SK-N-SH treated with all-trans-retinoic acid at 6 μM for 48 hours (cell line): ENCODE results near the gene RABEPK.
"Not testable (repeated sequence)": the region's sequence is repeated elsewhere in the genome, so short reads cannot be mapped to it uniquely, and the experiment has no call there.

Experiments used
- ATAC-seq: fragments of 200-7000 bp; cut with Tn5 transposase; 3 replicates; pipeline ENCODE4 v1.9.1; 2020; ENCODE audit warnings: mild to moderate bottlenecking, moderate library complexity
- ARNTL ChIP-seq: fragments of 450-650 bp; formaldehyde crosslinking; IDR thresholded peaks from 2 replicates; pipeline ENCODE4 v1.5.0; 2020; ENCODE audit warnings: low read depth, mild to moderate bottlenecking, moderate library complexity, borderline replicate concordance
- BACH2 ChIP-seq: fragments of 250-450 bp; sonication (Bioruptor Pico); IDR thresholded peaks from 2 replicates; pipeline ENCODE4 v1.9.0; 2021; ENCODE audit warnings: mild to moderate bottlenecking, borderline replicate concordance
- ESRRG ChIP-seq: fragments of 250-450 bp; sonication (Bioruptor Pico); IDR thresholded peaks from 2 replicates; pipeline ENCODE4 v1.6.1; 2021; ENCODE audit warnings: mild to moderate bottlenecking
- GLIS3 ChIP-seq: fragments of 250-450 bp; sonication (Bioruptor Pico); IDR thresholded peaks from 2 replicates; pipeline ENCODE4 v1.5.0; 2020; ENCODE audit warnings: mild to moderate bottlenecking, moderate library complexity
- ISL1 ChIP-seq: fragments of 250-450 bp; sonication (Bioruptor Pico); IDR thresholded peaks from 2 replicates; pipeline ENCODE4 v2.1.2; 2022; ENCODE audit warnings: mild to moderate bottlenecking, moderate library complexity
- OSR1 ChIP-seq: fragments of 250-450 bp; sonication (Bioruptor Pico); IDR thresholded peaks from 2 replicates; pipeline ENCODE4 v1.8.0; 2022; ENCODE audit warnings: moderate library complexity, mild to moderate bottlenecking, inconsistent platforms
- RARB ChIP-seq: fragments of 250-450 bp; sonication (Bioruptor Pico); IDR thresholded peaks from 2 replicates; pipeline ENCODE4 v1.8.0; 2021; ENCODE audit warnings: mild to moderate bottlenecking, moderate library complexity
- TCF4 ChIP-seq: fragments of 250-450 bp; sonication (Bioruptor Pico); IDR thresholded peaks from 2 replicates; pipeline ENCODE4 v1.8.0; 2021; ENCODE audit warnings: mild to moderate bottlenecking, moderate library complexity, borderline replicate concordance
- TOX ChIP-seq: fragments of 250-450 bp; sonication (Bioruptor Pico); IDR thresholded peaks from 2 replicates; pipeline ENCODE4 v1.8.0; 2021; ENCODE audit warnings: mild to moderate bottlenecking, moderate library complexity, borderline replicate concordance
- ZC3H10 ChIP-seq: fragments of 250-450 bp; sonication (Bioruptor Pico); IDR thresholded peaks from 2 replicates; pipeline ENCODE4 v1.5.1; 2021; ENCODE audit warnings: mild to moderate bottlenecking, moderate library complexity
- ZNF565 ChIP-seq: fragments of 450-650 bp; formaldehyde crosslinking; conservative IDR thresholded peaks from 2 replicates; pipeline ENCODE4 v1.5.0; 2020; ENCODE audit warnings: low read depth, mild to moderate bottlenecking, moderate library complexity
- ZNF70 ChIP-seq: fragments of 450-650 bp; formaldehyde crosslinking; IDR thresholded peaks from 2 replicates; pipeline ENCODE4 v1.5.0; 2020; ENCODE audit warnings: mild to moderate bottlenecking, moderate library complexity
- TF ChIP-seq, protein P1 (sequence below): fragments of 250-450 bp; sonication (Bioruptor Pico); IDR thresholded peaks from 2 replicates; pipeline ENCODE4 v1.5.1; 2020; ENCODE audit warnings: low read depth, mild to moderate bottlenecking, moderate library complexity
- TF ChIP-seq, protein P2 (sequence below): fragments of 250-450 bp; sonication (Bioruptor Pico); IDR thresholded peaks from 2 replicates; pipeline ENCODE4 v1.8.0; 2021; ENCODE audit warnings: low read depth, mild to moderate bottlenecking, moderate library complexity, borderline replicate concordance
- TF ChIP-seq, protein P3 (sequence below): fragments of 250-450 bp; sonication (Bioruptor Pico); IDR thresholded peaks from 2 replicates; pipeline ENCODE4 v1.8.0; 2020; ENCODE audit warnings: mild to moderate bottlenecking, moderate library complexity, borderline replicate concordance
- TF ChIP-seq, protein P4 (sequence below): fragments of 250-450 bp; sonication (Bioruptor Pico); IDR thresholded peaks from 2 replicates; pipeline ENCODE4 v1.5.0; 2020; ENCODE audit warnings: mild to moderate bottlenecking, moderate library complexity

RABEPK gene

DNA sequence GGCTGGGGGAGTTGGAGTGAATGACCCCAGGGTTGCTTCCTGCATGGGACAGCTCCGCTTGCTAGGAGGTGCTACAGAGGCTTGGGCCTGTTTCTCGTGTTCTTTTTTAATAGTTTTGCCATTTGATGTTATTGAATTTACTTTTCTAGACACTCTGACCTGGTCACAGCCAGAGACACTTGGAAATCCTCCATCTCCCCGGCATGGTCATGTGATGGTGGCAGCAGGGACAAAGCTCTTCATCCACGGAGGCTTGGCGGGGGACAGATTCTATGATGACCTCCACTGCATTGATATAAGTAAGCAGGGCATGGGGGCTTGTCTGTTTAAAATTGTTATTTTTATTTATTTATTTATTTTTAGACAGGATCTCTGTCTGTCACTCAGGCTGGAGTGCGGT is 27.4 kb downstream of the RABEPK start (continued):
- TF ChIP-seq TOX (no peak), ARNTL (no peak)

DNA sequence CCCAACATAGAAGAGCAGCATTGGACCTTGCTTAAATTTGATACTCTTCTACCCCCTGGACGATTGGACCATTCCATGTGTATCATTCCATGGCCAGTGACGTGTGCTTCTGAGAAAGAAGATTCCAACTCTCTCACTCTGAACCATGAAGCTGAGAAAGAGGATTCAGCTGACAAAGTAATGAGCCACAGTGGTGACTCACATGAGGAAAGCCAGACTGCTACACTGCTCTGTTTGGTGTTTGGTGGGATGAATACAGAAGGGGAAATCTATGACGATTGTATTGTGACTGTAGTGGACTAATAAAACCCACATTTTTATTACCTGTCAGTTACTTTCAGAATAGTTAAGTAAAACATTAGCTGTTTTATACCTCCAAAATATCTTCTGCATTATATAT is 33.3 kb downstream of the RABEPK start:
- ATAC-seq = peak; percentile 92
- TF ChIP-seq GLIS3 (CRISPR knock-in tag) = no peak
- TF ChIP-seq ISL1 = 0 out of 2 replicates have a peak, but pooled peaks have one; percentile 44
- no peak for TF ChIP-seq BACH2 (CRISPR knock-in tag)
- TF ChIP-seq, protein P1, sequence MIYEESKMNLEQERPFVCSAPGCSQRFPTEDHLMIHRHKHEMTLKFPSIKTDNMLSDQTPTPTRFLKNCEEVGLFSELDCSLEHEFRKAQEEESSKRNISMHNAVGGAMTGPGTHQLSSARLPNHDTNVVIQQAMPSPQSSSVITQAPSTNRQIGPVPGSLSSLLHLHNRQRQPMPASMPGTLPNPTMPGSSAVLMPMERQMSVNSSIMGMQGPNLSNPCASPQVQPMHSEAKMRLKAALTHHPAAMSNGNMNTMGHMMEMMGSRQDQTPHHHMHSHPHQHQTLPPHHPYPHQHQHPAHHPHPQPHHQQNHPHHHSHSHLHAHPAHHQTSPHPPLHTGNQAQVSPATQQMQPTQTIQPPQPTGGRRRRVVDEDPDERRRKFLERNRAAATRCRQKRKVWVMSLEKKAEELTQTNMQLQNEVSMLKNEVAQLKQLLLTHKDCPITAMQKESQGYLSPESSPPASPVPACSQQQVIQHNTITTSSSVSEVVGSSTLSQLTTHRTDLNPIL = no peak
- no peak for TF ChIP-seq ESRRG
- TF ChIP-seq TOX = 0 out of 2 replicates have a peak, but pooled peaks have one; percentile 19
- TF ChIP-seq ZC3H10 (CRISPR knock-in tag) = peak; percentile 78; the same call in 1 of the 2 replicates

DNA sequence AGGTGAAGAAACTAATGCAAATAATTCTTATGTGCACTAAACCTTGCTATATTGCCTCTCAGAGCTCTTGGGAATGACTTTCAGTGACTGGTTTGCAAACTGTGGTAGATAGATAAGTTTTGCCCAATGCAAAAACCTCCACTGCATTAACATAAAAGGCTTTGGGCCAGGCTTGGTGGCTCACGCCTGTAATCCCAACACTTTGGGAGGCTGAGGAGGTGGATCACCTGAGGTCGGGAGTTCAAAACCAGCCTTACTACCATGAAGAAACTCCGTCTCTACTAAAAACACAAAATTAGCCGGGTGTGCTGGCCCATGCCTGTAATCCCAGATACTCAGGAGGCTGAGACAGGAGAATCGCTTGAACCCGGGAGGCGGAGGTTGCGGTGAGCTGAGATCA is 33.8 kb downstream of the RABEPK start:
- not testable (repeated sequence) for ATAC-seq

DNA sequence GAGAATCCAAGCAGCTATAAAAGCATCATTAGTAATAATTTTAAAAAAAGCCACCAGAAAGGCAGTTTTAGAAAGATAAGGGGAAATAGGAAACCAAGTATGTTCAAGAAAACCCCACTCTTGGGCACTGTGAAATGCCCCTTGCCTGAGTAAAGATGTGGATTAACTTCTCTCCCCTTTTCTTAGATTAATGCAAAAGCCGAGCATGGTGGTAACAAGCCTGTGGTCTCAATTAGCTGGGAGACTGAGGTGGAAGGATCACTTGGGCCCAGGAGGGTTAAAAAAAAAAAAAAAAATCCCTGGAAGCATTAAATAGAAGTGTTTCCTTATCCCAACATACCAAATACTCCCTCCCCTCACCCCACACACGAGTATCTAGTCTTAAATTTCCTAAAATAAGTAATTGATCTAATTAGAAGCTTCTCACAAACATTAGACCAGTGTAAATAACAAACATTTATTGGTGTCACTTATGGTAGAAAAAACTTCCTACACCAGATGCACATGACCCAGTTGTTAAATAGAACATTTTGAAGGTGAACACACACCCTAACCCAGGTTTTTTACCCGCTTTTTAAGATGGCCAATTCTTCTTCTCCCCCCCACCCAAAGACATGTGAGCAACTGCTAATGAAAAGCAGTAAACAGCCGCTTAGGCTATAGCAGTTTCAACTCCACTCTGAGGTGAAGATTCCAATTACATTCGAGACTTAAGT is 35.6 kb downstream of the RABEPK start:
- TF ChIP-seq TOX (no peak), ARNTL (no peak), TCF4 (CRISPR knock-in tag) (no peak), ZNF70 (no peak), ESRRG (no peak), RARB (CRISPR knock-in tag) (no peak), OSR1 (no peak), ISL1 (no peak), ZC3H10 (CRISPR knock-in tag) (no peak), ZNF565 (no peak)
- TF ChIP-seq, protein P2, sequence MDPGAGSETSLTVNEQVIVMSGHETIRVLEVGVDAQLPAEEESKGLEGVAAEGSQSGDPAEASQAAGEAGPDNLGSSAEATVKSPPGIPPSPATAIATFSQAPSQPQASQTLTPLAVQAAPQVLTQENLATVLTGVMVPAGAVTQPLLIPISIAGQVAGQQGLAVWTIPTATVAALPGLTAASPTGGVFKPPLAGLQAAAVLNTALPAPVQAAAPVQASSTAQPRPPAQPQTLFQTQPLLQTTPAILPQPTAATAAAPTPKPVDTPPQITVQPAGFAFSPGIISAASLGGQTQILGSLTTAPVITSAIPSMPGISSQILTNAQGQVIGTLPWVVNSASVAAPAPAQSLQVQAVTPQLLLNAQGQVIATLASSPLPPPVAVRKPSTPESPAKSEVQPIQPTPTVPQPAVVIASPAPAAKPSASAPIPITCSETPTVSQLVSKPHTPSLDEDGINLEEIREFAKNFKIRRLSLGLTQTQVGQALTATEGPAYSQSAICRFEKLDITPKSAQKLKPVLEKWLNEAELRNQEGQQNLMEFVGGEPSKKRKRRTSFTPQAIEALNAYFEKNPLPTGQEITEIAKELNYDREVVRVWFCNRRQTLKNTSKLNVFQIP = no peak
- TF ChIP-seq, protein P3, sequence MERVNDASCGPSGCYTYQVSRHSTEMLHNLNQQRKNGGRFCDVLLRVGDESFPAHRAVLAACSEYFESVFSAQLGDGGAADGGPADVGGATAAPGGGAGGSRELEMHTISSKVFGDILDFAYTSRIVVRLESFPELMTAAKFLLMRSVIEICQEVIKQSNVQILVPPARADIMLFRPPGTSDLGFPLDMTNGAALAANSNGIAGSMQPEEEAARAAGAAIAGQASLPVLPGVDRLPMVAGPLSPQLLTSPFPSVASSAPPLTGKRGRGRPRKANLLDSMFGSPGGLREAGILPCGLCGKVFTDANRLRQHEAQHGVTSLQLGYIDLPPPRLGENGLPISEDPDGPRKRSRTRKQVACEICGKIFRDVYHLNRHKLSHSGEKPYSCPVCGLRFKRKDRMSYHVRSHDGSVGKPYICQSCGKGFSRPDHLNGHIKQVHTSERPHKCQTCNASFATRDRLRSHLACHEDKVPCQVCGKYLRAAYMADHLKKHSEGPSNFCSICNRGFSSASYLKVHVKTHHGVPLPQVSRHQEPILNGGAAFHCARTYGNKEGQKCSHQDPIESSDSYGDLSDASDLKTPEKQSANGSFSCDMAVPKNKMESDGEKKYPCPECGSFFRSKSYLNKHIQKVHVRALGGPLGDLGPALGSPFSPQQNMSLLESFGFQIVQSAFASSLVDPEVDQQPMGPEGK (CRISPR knock-in tag) = no peak
- TF ChIP-seq, protein P1 = no peak
- TF ChIP-seq, protein P4, sequence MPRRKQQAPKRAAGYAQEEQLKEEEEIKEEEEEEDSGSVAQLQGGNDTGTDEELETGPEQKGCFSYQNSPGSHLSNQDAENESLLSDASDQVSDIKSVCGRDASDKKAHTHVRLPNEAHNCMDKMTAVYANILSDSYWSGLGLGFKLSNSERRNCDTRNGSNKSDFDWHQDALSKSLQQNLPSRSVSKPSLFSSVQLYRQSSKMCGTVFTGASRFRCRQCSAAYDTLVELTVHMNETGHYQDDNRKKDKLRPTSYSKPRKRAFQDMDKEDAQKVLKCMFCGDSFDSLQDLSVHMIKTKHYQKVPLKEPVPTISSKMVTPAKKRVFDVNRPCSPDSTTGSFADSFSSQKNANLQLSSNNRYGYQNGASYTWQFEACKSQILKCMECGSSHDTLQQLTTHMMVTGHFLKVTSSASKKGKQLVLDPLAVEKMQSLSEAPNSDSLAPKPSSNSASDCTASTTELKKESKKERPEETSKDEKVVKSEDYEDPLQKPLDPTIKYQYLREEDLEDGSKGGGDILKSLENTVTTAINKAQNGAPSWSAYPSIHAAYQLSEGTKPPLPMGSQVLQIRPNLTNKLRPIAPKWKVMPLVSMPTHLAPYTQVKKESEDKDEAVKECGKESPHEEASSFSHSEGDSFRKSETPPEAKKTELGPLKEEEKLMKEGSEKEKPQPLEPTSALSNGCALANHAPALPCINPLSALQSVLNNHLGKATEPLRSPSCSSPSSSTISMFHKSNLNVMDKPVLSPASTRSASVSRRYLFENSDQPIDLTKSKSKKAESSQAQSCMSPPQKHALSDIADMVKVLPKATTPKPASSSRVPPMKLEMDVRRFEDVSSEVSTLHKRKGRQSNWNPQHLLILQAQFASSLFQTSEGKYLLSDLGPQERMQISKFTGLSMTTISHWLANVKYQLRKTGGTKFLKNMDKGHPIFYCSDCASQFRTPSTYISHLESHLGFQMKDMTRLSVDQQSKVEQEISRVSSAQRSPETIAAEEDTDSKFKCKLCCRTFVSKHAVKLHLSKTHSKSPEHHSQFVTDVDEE (CRISPR knock-in tag) = no peak
- no peak for ATAC-seq

DNA sequence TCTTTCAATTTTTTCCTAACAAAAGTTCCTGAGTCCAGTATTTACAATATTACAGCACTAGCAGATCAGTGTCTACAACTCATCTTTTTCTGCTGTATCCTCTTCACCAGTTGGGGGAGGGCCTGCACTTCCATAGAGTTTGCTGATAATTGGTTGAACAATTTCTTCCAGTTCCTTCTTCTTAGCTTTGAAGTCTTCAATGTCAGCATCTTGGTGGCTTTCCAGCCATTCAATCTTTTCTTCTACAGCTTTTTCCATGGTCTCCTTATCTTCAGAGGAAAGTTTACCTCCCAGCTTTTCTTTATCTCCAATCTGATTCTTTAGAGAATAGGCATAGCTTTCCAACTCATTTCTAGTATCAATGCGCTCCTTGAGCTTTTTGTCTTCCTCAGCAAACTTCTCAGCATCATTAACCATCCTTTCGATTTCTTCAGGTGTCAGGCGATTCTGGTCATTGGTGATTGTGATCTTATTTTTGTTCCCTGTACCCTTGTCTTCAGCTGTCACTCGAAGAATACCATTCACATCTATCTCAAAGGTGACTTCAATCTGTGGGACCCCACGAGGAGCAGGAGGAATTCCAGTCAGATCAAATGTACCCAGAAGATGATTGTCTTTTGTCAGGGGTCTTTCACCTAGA is 36.3 kb downstream of the RABEPK start:
- ATAC-seq = not testable (repeated sequence)
